Diencephalon (tissue), 1 donor: ENCODE data around the gene RMI2. TPM values are rescaled to one million over a fixed set of nuclear protein-coding genes. Genes with fewer than 3 reads are reported as not detected.

Experiments used
- small RNA-seq: library from RNA; depleted of rRNA; stranded (forward); fragments of <200 nt; gene quantifications from one replicate; pipeline ENCODE3, GENCODE V24; 2014
- total RNA-seq: library from RNA; depleted of rRNA; stranded (reverse); fragments of >200 nt; gene quantifications from one replicate; pipeline ENCODE4 v1.2.3, GENCODE V29; 2014

The RMI2 gene
- total RNA-seq = 4.6 TPM

DNA sequence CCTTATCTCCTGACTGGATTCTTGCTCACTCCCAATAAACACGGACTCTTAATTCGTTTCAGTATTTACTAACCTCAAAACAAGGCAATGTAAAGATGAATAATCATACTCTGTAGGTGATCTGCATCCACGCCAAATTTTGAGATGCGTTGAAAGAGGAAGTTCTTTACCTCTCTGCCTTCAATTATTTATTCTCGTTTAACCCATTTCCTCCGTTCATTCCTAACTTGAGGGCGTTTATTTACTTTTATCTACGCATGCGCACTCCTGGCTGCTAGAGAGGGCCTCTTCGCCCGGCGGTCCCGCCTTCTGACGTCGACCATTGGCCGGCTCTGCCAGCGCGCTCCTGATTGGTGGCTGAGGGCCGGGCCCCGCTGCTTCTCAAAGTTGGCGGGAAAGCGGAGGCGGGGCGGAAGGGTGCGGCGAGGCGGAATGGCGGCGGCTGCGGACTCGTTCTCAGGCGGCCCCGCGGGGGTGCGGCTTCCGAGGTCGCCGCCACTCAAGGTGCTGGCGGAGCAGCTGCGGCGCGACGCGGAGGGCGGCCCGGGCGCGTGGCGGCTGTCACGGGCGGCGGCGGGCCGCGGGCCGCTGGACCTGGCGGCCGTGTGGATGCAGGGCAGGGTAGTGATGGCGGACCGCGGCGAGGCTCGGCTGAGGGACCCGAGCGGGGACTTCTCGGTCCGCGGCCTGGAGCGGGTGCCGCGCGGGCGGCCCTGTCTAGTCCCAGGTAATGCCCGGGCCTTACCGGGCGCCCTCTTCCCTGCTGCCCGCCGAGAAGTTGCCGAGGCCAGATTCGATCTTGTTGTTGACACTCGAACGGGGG, at the start of gene RMI2:
RMI2 (plus strand) TSS at position 420 of the 823 bp plus-strand sequence; CDS start at position 433, 13 bp downstream.

Small RNAs within 50 kb of the gene (small RNA-seq; reads per million reads assigned to genes)
- not detected for gene AC099489.2
- not detected for gene MIR548H2
- gene RF00019 = not detected

Other genes starting within 250 kb of the RMI2 start
- 1.8 TPM for gene SOCS1, start 89.3 kb upstream of the RMI2 start, total RNA-seq
- not detected for gene TNP2, start 76.1 kb upstream of the RMI2 start, total RNA-seq
- not detected for gene PRM3, start 71.8 kb upstream of the RMI2 start, total RNA-seq
- gene PRM2, start 69.0 kb upstream of the RMI2 start, total RNA-seq = not detected
- not detected for gene PRM1, start 64.1 kb upstream of the RMI2 start, total RNA-seq
- gene LITAF, start 241.5 kb downstream of the RMI2 start, total RNA-seq = 26.1 TPM